WTC11 (cell line): ENCODE data around the gene FES.

Experiments used
- CBFB ChIP-seq: sonication (generic); formaldehyde crosslinking; IDR thresholded peaks from 2 replicates; pipeline ENCODE4 v1.8.1; 2022; ENCODE audit warnings: mild to moderate bottlenecking, low read depth, missing genetic modification reagents
- FOXK1 ChIP-seq: sonication (generic); formaldehyde crosslinking; IDR thresholded peaks from 2 replicates; pipeline ENCODE4 v1.8.0; 2022; ENCODE audit warnings: mild to moderate bottlenecking, moderate library complexity, missing genetic modification reagents
- TF ChIP-seq, protein P1 (sequence below): fragments of 200-600 bp; IDR thresholded peaks from 2 replicates; pipeline ENCODE4 v1.8.0; 2022; ENCODE audit warnings: antibody characterized with exemption
- TF ChIP-seq, protein P2 (sequence below): sonication (generic); formaldehyde crosslinking; conservative IDR thresholded peaks from 2 replicates; pipeline ENCODE4 v1.8.1; 2022; ENCODE audit warnings: mild to moderate bottlenecking, missing genetic modification reagents

DNA sequence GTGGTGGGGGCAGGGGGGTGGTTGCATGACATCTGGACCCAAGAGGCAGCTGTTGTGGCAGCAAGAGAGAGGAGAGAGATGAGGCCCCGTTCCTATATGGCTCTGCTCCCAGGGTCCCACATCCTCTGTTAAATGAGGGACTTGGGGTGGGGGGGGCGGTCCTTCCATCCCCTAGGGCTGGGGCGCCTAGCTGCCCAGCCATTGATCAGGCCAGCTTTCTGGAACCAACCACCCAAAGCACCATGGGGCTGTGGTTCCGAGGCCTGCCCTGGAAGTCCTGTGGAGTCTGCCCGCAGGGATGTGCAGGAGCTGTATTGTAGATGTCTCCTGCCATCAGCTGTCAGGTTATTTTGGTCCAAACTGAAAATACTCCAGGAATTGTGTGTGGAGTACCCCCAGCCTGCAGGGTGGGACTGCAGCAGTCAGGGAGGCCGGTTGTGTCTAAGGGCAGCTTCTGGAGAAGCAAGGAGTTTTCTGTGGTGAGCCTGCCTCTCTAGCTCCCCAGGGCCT is 10.8 kb upstream of the FES start:
- TF ChIP-seq, protein P1, sequence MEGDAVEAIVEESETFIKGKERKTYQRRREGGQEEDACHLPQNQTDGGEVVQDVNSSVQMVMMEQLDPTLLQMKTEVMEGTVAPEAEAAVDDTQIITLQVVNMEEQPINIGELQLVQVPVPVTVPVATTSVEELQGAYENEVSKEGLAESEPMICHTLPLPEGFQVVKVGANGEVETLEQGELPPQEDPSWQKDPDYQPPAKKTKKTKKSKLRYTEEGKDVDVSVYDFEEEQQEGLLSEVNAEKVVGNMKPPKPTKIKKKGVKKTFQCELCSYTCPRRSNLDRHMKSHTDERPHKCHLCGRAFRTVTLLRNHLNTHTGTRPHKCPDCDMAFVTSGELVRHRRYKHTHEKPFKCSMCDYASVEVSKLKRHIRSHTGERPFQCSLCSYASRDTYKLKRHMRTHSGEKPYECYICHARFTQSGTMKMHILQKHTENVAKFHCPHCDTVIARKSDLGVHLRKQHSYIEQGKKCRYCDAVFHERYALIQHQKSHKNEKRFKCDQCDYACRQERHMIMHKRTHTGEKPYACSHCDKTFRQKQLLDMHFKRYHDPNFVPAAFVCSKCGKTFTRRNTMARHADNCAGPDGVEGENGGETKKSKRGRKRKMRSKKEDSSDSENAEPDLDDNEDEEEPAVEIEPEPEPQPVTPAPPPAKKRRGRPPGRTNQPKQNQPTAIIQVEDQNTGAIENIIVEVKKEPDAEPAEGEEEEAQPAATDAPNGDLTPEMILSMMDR = no peak
- TF ChIP-seq, protein P2, sequence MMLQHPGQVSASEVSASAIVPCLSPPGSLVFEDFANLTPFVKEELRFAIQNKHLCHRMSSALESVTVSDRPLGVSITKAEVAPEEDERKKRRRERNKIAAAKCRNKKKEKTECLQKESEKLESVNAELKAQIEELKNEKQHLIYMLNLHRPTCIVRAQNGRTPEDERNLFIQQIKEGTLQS (CRISPR knock-in tag) = no peak
- TF ChIP-seq FOXK1 (CRISPR knock-in tag) (no peak), CBFB (CRISPR knock-in tag) (no peak)
